BLaER1 (cell line): ENCODE data around the gene MTHFD2L.

Source experiments
- H3K27ac ChIP-seq: shearing (Covaris generic); formaldehyde crosslinking; 2 replicates; pipeline ENCODE4 v1.8.1; 2022
- H3K27me3 ChIP-seq: shearing (Covaris generic); formaldehyde crosslinking; 2 replicates; pipeline ENCODE4 v1.8.1; 2022
- H3K36me3 ChIP-seq: shearing (Covaris generic); formaldehyde crosslinking; 2 replicates; pipeline ENCODE4 v1.8.1; 2022
- H3K4me1 ChIP-seq: shearing (Covaris generic); formaldehyde crosslinking; 2 replicates; pipeline ENCODE4 v1.8.1; 2022
- H3K4me2 ChIP-seq: shearing (Covaris generic); formaldehyde crosslinking; 2 replicates; pipeline ENCODE4 v1.8.1; 2022
- H3K4me3 ChIP-seq: shearing (Covaris generic); formaldehyde crosslinking; 2 replicates; pipeline ENCODE4 v1.8.1; 2022
- H3K9ac ChIP-seq: shearing (Covaris generic); formaldehyde crosslinking; 2 replicates; pipeline ENCODE4 v1.8.1; 2022
- H3K9me3 ChIP-seq: shearing (Covaris generic); formaldehyde crosslinking; 2 replicates; pipeline ENCODE4 v1.8.1; 2022
- H4K20me1 ChIP-seq: shearing (Covaris generic); formaldehyde crosslinking; 2 replicates; pipeline ENCODE4 v1.8.1; 2022
- Cebpa-rat ChIP-seq: shearing (Covaris generic); IDR thresholded peaks from 2 replicates; pipeline ENCODE4 v1.8.1; 2022

MTHFD2L gene

GRCh38 chr4:74132944-74133343 is 25.0 kb upstream of the MTHFD2L start:
- TF ChIP-seq Cebpa-rat: no peak
- Histone ChIP-seq H3K4me3 (no peak overlapping the region), H3K4me2 (no peak overlapping the region), H3K27me3 (no peaks in the 10 kb centered on the region), H3K27ac (no peak overlapping the region), H3K4me1 (no peaks in the 10 kb centered on the region), H3K36me3 (no peaks in the 10 kb centered on the region), H3K9ac (no peak overlapping the region), H4K20me1 (no peaks in the 10 kb centered on the region), H3K9me3 (peaks cover 5% of the 10 kb centered on the region; the same call in 1 of the 2 replicates)

DNA sequence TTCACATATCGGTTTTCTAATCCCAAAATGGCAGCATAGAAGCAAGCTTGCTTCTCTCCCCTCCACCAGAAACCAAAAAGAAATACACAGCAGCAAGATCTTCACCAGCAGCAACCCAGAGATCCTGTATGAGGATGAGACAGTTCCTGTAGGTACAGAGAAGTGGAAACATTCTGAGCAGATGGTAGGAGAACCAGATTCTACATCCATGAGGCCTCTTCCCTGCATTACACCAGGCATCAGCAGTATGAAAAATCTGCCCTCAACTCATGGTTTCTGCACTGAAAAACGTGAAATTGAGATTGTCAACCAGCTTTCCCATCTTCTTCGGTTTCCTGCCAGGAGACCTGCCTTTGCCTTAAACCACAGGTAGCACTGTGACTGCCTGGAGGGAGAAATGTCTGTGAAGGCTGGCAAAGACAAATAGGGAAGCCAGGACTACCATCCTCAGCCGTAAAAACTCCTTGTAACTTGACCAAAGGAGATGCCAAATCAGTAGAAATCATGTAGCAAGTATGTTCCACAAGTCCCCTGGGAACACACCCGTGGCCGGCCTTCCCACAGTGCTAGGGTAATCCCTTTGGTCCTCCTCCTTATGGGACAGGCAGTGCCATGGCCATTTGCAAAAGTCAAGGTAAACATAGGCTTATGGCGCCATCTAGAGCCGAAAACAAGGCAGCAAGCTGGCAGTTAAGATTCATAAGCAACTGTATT is 24.0 kb upstream of the MTHFD2L start:
- Histone ChIP-seq H3K4me3 (no peak overlapping the region), H3K36me3 (no peaks in the 10 kb centered on the region), H4K20me1 (no peaks in the 10 kb centered on the region), H3K4me2 (no peak overlapping the region), H3K4me1 (no peaks in the 10 kb centered on the region), H3K27me3 (no peaks in the 10 kb centered on the region), H3K9ac (no peak overlapping the region), H3K9me3 (peaks cover 5% of the 10 kb centered on the region; the same call in 1 of the 2 replicates), H3K27ac (no peak overlapping the region)
- TF ChIP-seq Cebpa-rat: no peak

- Histone ChIP-seq H3K27me3 (no peaks in the 10 kb centered on the region), H3K36me3 (no peaks in the 10 kb centered on the region), H3K9me3 (peaks cover 5% of the 10 kb centered on the region; the same call in 1 of the 2 replicates), H3K4me2 (no peak overlapping the region), H3K9ac (no peak overlapping the region), H4K20me1 (no peaks in the 10 kb centered on the region), H3K4me3 (no peak overlapping the region), H3K27ac (no peak overlapping the region), H3K4me1 (no peaks in the 10 kb centered on the region)
- TF ChIP-seq Cebpa-rat: no peak
These were observed 23.4 kb upstream of the MTHFD2L start for GRCh38 chr4:74134500-74134852.

DNA sequence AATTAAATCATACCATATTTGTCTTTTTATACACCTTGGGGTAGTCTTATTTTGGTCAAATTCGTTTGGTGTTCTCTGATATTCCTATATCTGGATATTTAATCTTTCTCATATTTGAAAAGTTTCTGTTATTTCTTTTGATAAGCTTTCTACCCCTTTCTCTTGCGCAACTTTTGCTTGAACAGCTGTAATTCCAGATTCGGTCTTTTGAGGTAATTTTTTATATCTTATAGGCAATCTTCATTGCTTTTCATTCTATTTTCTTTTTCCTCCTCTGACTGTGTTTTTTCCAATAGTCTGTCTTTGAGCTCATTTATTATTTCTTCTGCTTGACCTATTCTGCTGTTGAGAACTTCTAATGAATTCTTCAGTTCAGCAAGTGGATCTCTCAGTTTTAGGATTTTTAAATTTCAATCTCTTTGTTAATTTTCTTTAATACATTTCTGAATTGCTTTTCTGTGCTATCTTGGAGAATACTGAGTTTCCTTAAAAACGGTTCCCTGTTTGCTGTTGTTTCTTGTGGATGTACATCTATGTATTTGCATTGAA is 11.3 kb upstream of the MTHFD2L start:
- Histone ChIP-seq H3K27ac (no peak overlapping the region), H3K9me3 (no peaks in the 10 kb centered on the region), H4K20me1 (no peaks in the 10 kb centered on the region), H3K4me1 (no peaks in the 10 kb centered on the region), H3K36me3 (no peaks in the 10 kb centered on the region), H3K27me3 (no peaks in the 10 kb centered on the region), H3K4me3 (no peak overlapping the region), H3K9ac (no peak overlapping the region), H3K4me2 (no peak overlapping the region)
- peak; percentile 83; the same call in 1 of the 2 replicates for TF ChIP-seq Cebpa-rat

DNA sequence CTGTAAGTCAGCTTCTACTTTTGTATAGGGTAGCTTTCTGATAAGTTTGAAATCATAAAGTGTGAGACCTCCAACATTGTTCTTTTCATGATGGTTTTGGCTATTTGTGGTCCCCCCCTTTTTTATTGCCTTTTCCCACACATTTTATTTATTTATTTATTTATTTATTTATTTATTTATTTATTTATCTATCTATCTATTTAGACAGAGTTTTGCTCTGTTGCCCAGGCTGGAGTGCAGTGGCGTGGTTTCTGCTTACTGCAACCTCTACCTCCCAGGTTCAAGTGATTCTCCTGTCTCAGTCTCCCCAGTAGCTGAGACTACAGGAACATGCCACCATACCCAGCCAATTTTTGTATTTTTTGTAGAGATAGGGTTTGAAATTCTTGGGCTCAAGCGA is 9.7 kb upstream of the MTHFD2L start:
- H3K9me3 ChIP-seq: no peaks in the 10 kb centered on the region
- no peaks in the 10 kb centered on the region for H3K27me3 ChIP-seq
- no peak overlapping the region for H3K4me2 ChIP-seq
- H3K4me3 ChIP-seq: no peak overlapping the region
- no peaks in the 10 kb centered on the region for H4K20me1 ChIP-seq
- no peak for TF ChIP-seq Cebpa-rat
- H3K4me1 ChIP-seq: no peaks in the 10 kb centered on the region
- no peak overlapping the region for H3K27ac ChIP-seq
- H3K9ac ChIP-seq: no peak overlapping the region
- H3K36me3 ChIP-seq: no peaks in the 10 kb centered on the region

DNA sequence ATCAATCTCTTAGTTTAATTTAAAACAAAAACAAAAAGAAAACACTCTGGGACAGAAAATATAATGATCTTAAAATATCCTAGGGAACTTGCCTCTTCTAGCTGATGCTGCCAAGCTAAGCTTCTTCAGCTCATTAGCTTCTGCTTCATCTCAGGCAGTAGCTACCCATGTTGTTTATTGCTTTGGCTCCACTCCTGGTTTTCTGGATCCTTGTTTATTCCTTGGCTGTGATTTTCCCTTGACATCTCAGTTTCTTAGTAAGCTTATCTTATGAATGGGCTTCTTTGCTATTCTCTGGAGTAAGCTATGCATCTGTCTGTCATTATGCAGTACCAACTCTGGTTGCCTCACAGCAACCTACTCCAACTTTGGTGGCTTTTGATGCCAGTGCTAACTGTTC is 5.1 kb upstream of the MTHFD2L start:
- no peak for TF ChIP-seq Cebpa-rat
- no peak overlapping the region for H3K27ac ChIP-seq
- peaks cover 7% of the 10 kb centered on the region for H3K4me1 ChIP-seq
- no peak overlapping the region for H3K4me2 ChIP-seq
- H4K20me1 ChIP-seq: no peaks in the 10 kb centered on the region
- H3K9me3 ChIP-seq: no peaks in the 10 kb centered on the region
- no peak overlapping the region for H3K4me3 ChIP-seq
- H3K36me3 ChIP-seq: no peaks in the 10 kb centered on the region
- H3K9ac ChIP-seq: no peak overlapping the region
- H3K27me3 ChIP-seq: no peaks in the 10 kb centered on the region

DNA sequence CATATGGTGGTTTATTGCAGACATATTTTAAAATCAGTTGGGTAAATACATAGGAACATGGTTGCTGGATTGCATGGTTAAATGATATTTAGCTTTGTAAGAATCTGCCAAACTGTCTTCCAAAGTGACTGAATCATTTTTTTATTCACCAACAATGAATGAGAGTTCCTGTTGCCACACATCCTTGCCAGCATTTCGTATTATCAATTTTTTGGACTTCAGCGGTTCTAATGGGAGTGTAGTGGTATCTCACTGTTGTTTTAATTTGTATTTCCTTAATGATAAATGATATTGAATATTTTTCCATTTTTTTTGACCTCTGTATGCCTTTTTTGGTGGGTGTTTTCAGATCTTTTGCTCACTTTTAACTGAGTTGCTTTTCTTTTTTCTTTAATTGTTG is 1.4 kb upstream of the MTHFD2L start:
- peaks cover 14% of the 10 kb centered on the region for H3K36me3 ChIP-seq
- H3K9me3 ChIP-seq: no peaks in the 10 kb centered on the region
- H3K4me2 ChIP-seq: no peak overlapping the region
- TF ChIP-seq Cebpa-rat: no peak
- H3K27ac ChIP-seq: no peak overlapping the region
- H3K9ac ChIP-seq: no peak overlapping the region
- H3K4me1 ChIP-seq: peaks cover 19% of the 10 kb centered on the region
- H4K20me1 ChIP-seq: peaks cover 6% of the 10 kb centered on the region; the same call in 1 of the 2 replicates
- no peaks in the 10 kb centered on the region for H3K27me3 ChIP-seq
- H3K4me3 ChIP-seq: no peak overlapping the region

- peak overlapping the region; percentile 96; the same call in 1 of the 2 replicates for H3K27ac ChIP-seq
- peak overlapping the region; percentile 93 for H3K4me3 ChIP-seq
- no peak for TF ChIP-seq Cebpa-rat
These were observed 764 bp upstream of the MTHFD2L start for GRCh38 chr4:74157154-74157553.

GRCh38 chr4:74158466-74159142 is 686 bp downstream of the MTHFD2L start:
- Histone ChIP-seq H3K36me3 (peaks cover 25% of the 10 kb centered on the region), H3K27me3 (no peaks in the 10 kb centered on the region), H3K9ac (peak overlapping the region; percentile 98), H3K4me1 (peaks cover 19% of the 10 kb centered on the region), H3K4me2 (peak overlapping the region; percentile 85), H3K9me3 (no peaks in the 10 kb centered on the region), H4K20me1 (peaks cover 6% of the 10 kb centered on the region; the same call in 1 of the 2 replicates), H3K27ac (peak overlapping the region; percentile 96), H3K4me3 (peak overlapping the region; percentile 93)
- no peak for TF ChIP-seq Cebpa-rat

More at GRCh38 chr4:74157154-74157553, 764 bp upstream of the MTHFD2L start:
- Histone ChIP-seq H3K4me2 (peak overlapping the region; percentile 85), H3K4me1 (peaks cover 19% of the 10 kb centered on the region), H3K36me3 (peaks cover 20% of the 10 kb centered on the region), H4K20me1 (peaks cover 6% of the 10 kb centered on the region; the same call in 1 of the 2 replicates), H3K9ac (peak overlapping the region; percentile 98), H3K27me3 (no peaks in the 10 kb centered on the region), H3K9me3 (no peaks in the 10 kb centered on the region)
